ENCODE data around the gene MCU.
"Not testable (repeated sequence)": the region's sequence is repeated elsewhere in the genome, so short reads cannot be mapped to it uniquely, and the experiment has no call there.

Gene MCU, protein sequence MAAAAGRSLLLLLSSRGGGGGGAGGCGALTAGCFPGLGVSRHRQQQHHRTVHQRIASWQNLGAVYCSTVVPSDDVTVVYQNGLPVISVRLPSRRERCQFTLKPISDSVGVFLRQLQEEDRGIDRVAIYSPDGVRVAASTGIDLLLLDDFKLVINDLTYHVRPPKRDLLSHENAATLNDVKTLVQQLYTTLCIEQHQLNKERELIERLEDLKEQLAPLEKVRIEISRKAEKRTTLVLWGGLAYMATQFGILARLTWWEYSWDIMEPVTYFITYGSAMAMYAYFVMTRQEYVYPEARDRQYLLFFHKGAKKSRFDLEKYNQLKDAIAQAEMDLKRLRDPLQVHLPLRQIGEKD

DNA sequence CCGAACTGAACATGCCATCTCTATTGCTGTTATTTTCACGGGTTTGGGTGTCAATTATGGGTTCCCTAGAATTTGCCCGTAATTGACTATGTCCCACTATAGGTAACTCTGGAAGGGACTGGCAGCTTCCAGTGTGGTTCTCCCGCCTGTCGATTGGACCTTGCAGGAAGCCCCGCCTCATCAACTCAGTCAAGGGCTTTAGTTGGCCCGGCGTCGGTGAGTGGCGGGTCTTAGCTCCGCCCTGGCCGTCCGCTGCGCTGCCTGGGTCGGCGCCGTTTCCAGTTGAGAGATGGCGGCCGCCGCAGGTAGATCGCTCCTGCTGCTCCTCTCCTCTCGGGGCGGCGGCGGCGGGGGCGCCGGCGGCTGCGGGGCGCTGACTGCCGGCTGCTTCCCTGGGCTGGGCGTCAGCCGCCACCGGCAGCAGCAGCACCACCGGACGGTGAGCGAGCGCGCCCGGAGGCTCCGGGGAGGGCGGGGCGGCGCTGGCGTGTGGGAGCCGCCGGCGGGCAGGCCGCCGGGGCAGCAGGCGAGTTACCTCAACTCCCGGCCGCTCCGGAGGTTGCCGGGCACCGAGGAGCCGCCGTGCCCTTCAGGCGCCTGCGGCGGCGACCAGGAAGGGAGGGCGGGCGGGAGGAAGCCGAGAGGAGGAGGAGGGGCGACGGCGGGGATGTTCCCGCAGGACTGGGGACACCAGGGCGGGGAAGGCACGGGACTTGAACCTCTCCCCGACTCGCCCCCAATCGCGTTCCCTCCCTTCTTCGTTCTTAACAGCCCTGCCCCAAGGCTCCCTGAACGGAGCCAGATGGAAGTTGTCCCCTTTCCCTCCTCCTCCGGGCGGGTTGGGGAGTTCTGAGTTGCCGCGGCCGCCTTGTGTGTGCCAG lies at the start of gene MCU:
MCU (plus strand) TSS at position 281 of the 881 bp plus-strand sequence; CDS start at position 290, 9 bp downstream.
- DNase-seq (ENCODE audit: low read depth in 2 of 2): peak; percentile 79 to 81

DNA sequence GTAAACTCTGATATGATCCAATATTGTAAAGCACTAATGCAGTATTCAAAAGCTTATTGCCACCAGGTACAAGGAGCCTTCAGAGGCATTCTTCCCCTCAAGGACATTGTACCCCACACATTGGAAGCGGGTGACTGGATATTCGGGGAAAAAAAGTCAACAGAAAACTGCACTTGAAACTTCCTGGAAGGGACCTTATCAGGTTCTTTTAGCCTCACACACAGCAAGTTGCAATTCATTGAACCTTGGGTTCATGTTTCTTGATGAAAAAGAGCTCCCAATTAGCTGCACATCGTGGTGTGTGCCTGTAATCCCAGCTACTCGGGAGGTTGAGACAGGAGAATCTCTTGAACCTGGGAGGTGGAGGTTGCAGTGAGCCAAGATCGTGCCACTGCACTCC lies 49.6 kb upstream of the MCU start:
- DNase-seq (ENCODE audit: low read depth in 2 of 2): no peak

DNA sequence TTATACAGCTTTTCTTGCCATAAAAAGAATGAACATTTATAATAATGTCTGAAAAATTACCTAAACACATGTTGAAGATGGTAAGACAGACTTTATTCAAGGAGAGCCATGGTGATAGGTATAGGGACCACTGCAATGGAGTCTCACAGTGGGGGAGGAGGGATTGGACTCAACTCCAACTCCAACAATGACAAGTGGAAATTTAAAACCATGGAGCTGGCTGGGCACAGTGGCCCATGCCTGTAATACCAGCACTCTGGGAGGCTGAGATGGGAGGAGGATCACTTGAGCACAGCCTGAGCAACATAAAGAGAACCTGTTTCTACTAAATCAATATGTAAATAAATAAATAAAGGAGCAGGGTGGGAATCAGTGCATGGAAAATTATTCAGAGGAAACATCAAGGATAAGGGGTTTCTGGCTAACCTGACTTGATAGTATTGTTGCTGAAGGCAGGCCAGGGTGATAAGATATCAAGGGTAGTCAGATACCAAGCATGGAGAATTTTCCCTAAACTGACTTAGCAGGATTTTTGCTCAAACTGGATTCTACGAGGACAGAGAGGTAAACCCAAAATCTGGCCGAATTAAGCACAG lies 46.6 kb upstream of the MCU start:
- DNase-seq (ENCODE audit: low read depth in 2 of 2): no peak

DNA sequence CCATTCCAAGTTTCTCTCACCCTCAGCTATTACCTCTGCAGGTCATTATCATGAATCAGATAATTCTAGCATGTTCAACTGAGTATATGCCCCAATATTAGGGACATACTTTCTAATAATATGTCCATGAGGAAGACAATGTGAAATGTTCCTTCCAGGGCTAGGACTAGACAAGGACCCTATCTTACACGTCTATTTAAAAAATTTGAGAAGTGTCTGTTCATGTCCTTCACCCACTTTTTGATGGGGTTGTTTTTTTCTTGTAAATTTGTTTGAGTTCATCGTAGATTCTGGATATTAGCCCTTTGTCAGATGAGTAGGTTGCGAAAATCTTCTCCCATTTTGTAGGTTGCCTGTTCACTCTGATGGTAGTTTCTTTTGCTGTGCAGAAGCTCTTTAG lies 45.0 kb upstream of the MCU start:
- not testable (repeated sequence) for DNase-seq (ENCODE audit: low read depth in 2 of 2)

DNA sequence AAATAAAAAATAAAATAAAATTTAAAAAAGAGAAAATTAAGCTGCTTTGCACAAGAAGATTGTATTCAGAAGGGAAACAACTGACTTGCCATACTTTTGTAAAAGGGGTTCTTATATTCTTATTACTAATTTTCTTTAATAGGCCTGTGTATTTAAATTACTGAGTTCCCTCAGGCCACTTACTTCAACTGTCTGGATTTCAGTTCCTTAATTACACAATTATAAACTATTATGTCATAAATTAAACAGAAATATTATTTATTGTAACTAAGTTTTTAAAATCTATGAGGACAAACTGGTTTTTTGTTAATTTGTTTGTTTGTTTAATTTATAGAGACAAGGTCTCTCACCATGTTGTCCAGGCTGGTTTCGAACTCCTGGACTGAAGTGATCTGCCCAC lies 43.6 kb upstream of the MCU start:
- no peak for DNase-seq (ENCODE audit: low read depth in 2 of 2)

DNA sequence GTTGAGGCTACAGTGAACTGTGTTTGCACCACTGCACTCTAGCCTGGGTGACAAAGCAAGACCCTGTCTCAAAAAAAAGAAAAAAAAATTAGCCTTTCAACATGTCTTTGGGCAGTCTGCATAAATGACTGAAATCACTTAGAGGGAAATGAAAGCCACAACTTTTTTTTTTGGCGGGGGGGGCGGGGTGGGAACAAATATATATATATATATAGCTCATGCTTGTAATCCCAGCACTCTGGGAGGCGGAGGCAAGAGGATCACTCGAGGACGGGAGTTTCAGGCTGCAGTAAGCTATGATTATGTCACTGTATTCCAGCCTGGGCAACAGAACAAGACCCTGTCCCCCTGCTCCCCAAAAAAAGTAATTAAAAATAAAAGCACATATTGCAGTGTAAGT lies 42.7 kb upstream of the MCU start:
- no peak for DNase-seq (ENCODE audit: low read depth in 2 of 2)

DNA sequence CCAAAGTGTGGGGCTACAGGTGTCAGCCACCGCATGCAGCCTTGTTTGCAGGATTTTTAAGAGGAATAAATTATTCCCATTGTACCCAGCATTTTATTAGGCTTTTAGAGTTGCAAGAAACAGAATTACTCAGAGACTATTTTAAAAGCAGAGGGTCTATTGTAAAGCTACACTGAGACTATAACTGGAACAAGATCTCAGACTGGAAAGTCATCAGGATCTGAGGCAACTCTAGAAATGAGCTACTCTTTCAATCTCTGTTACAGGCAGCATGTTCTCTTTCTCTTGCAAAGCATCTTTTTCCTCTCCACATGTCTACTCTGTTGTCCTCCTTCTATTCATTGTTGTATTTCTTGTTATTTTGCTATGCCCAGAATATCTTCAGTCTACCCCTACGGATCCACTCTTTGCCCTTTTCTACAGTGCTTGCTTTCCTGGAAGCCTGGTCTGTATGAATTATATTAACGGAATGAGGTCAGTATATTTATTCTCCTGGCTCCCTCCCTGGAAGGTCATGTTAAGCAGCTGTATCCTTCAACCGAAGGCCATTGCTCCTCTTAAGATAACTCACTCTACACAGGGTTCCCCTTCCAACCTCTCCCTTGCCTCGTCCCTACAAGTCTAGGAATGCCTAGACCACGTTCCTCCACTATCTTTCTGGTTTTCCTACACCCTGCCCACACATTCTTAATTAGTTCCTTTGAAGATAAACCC lies 38.4 kb upstream of the MCU start:
- no peak for DNase-seq (ENCODE audit: low read depth in 2 of 2)

DNA sequence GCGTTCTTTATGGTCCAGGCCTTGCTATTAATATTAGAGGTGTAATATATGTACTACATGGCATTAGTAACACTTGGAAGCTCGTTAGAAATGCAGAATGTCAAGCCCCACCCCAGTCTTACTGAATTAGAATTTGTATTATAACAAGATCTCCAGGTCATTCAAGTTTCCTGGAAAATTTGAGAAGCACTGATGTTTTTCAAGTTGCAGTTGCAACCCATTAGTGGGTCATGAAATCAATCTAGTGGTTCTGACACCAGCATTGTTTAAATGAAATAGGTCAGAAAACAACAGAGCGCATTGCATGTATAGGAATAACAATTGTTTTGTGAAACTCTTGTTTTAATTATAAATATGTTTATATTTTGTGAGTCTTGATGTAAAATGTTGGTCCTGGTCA lies 37.2 kb upstream of the MCU start:
- no peak for DNase-seq (ENCODE audit: low read depth in 2 of 2)

DNA sequence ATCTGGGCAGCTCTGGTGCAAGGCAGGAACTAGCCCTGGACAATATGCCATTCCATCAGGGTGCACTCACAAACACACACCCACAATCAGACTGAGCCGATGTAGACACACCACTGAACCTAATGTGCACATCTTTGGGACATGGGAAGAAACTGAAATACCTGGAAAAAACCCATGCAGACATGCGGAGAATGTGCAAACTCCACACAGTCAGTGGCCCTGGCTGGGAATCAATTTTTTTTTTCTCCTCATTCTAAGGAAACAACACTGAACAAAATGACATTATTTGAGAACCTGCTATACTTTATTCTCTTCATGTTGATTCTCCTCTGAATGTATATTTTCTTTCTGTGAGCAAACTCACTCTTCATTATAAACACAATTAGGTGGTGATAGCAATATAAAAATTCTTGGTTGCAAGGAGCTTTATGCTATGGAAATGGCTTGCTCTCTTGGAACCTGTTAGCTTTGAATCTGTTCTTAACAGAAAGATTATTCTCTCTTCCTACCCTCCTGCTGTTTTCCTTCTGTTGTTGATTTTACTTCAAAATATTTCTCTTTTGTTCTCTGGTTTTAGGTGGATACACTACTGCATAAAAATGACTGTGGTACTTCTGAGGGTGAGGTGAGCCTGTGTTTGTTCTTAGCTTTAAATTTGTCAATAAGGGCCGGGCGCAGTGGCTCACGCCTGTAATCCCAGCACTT lies 33.1 kb upstream of the MCU start:
- no peak for DNase-seq (ENCODE audit: low read depth in 2 of 2)

DNA sequence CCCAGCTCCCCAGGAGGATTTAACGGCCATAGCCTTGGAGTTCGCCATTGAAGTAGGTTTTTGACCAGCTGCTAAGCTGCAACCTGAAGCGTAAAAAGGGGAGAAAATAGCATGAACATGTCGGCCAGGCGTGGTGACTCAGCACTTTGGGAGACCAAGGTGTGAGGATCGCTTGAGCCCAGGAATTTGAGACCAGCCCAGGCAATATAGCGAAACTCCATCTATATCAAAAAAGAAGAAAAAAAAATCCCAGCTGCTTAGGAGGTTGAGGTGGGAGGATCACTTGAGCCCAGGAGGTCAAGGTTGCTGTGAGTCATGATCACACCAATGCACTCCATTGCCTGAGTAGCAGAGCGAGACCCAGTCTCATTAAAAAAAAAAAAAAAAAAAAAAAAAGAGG lies 32.2 kb upstream of the MCU start:
- no peak for DNase-seq (ENCODE audit: low read depth in 2 of 2)

DNA sequence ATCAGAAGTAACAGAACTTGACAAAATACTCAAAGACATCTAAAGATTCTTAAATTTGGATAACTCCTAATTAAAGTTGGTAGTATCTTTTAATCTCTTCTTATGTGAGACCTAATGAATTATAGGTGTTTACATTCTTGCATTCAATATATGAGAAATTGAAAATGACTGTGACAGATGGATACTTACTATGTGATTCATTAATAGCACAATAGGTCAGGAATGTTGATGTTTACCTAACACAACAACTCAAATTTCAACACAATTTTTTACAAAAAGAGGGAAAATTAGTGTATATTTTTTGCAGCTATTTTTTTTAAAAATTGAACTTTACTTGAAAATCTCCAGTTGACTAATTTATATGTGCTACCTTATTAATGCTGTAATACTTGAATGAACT lies 31.7 kb upstream of the MCU start:
- no peak for DNase-seq (ENCODE audit: low read depth in 2 of 2)

DNA sequence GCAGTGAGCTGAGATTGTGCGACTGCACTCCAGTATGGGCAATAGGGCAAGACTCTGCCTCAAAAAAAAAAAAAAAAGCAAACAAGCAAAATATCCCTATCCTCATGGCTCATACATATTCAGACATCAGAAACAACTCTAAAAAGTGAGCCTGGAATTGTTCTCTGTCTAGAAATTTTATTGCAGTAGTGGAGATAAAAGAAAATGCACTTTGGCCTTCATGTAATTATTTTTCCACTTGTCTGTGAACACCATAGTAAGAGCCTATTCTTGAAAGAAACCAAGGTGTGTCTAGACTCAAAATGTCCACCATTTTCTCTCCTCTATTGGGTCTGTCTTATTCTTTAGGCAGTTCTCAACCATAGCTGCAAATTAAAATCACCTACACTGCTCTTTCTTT lies 30.5 kb upstream of the MCU start:
- no peak for DNase-seq (ENCODE audit: low read depth in 2 of 2)

DNA sequence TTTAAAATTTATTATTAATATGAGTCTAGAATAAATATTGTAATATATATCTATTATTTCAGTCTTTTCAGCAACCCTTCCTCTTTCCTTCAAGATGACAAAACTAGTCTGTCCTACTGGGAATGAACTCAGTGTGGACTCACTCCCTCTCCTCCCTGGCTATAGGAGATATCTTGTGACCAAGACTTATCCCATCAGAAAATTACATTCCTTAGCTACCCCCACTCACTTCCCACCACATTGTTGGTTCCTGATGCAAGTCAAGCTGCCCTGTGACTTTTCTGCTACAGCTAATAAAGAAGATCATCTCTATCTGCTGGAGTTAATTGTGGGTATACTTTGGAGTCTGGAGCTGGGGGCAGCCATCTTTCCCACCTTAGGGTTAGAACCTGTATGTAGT lies 28.0 kb upstream of the MCU start:
- no peak for DNase-seq (ENCODE audit: low read depth in 2 of 2)

DNA sequence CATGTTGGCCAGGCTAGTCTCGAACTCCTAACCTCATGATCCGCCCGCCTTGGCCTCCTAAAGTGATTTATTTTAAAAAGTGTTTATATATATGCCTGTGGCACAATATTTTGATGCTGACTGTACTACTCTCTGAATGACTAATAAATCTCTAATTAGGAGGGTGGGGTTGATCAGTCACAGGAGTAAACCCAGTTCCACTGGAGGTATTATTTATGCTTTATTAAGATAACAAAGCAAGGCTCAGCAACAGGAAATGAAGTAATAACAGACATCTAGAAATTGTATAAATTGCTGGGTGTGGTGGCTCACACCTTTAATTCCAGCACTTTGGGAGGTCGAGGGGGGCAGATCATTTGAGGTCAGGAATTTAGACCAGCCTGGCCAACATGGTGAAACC lies 26.0 kb upstream of the MCU start:
- no peak for DNase-seq (ENCODE audit: low read depth in 2 of 2)

DNA sequence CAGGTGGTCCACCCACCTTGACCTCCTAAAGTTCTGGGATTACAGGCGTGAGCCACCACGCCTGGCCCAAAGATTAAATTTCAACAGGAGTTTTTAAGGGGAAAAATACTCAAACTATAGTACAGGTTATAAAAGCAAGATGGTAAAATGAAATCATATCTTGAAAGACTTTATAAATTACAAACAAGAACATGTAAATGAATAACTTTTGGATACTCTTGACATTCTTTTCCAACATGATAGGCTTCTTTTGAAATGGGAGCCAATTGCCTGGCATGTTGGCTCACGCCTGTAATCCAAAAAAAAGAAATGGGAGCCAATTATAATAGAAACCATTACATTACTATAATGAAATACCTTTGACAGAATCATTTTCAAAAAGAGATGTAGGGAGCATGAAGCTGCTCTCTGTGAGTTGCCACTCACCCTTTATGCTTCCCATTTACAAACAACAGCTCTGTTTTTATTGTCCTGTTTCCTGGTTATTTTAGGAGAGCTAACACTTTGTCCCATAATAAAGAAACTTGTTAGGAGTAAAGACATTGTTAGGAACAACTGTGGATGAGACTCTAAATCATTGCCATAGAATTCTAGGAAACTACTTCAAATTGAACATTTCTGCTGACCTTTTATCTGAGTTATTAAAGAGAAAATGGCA lies 24.6 kb upstream of the MCU start:
- DNase-seq (ENCODE audit: low read depth in 2 of 2): no peak

DNA sequence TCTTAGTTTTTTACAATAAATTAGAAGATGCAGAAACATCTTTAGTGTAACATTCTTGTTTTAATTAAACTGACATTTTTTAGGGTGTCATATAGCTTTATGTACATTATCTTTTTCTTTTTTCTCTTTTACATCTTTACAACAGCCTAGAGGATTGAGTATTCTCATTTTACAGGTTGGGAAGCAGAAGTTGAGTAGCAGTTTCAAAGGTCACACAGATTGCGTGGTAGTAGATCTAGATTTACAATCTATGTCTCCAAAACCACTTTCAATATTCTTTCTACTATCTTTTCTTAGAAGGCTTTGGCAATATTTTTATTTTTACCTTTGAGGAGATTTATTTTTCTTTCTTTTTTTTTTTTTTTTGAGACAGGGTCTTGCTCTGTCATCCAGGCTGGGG lies 18.7 kb upstream of the MCU start:
- no peak for DNase-seq (ENCODE audit: low read depth in 2 of 2)

DNA sequence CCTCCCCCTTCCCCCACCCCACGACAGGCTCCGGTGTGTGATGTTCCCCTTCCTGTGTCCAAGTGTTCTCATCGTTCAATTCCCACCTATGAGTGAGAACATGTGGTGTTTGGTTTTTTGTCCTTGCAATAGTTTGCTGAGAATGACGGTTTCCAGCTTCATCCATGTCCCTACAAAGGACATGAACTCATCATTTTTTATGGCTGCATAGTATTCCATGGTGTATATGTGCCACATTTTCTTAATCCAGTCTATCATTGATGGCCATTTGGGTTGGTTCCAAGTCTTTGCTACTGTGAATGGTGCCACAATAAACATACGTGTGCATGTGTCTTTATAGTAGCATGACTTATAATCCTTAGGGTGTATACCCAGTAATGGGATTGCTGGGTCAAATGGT lies 17.8 kb upstream of the MCU start:
- DNase-seq (ENCODE audit: low read depth in 2 of 2): not testable (repeated sequence)

DNA sequence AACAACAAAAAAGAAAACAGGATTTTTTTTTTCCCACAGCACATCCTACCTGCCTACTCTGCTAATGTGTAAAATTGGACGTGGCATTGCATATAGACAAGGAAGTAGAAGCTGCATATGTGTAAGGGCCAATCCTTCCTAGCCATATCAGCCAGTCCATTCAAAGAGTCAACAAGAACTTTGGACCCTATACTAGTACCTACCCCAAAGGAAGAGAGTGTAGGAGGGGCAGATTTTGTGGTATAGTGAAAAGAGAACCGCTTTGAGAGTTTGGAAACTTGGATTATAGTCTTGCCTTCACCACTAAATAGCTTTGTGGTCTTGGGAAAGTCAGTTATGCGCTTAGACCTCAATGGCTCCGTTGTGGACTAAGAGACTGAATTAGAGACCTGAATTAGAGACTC lies 12.1 kb upstream of the MCU start:
- DNase-seq (ENCODE audit: low read depth in 2 of 2): no peak

DNA sequence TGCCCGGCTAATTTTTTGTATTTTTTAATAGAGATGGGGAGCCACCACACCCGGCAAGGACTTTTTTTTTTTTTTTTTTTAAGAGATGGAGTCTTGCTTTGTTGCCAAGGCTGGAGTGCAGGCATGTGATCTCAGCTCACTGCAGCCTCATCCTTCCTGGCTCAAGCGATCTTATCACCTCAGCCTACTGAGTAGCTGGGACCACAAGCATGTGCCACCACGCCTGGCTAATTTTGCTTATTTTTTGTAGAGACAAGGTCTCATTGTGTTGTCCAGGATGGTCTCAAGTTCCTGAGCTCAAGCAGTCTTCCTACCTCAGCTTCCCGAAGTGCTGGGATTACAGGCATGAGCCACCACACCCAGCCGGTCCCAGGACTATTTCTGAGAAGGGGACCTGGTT lies 9.3 kb upstream of the MCU start:
- no peak for DNase-seq (ENCODE audit: low read depth in 2 of 2)

DNA sequence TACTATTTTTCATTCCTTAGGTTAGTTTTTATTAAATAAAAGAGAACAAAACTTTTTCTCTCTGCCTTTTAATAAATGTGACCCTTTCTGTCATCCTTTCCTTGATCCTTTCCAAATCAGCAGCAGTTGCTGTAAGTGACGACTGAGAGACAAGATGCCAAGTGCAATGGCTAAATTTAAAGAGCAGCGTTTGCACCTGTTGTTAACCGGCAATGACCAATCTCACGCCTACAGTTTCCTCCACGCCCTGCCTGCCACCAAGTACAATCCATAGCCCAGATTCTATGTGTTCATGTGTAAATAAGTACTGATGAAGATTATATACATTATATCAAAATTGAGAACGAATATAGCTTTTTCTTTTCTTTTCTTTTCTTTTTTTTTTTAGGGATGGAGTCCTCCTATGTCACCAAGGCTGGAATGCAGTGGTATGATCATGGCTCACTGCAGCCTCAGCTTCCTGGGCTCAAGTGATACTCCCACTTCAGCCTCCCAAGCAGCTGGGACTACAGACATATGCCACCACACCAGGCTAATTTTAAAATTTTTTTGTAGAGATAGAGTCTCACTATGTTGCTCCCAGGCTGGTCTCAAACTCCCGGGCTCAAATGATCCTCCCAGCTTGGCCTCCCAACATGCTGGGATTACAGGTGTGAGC lies 6.5 kb upstream of the MCU start:
- DNase-seq (ENCODE audit: low read depth in 2 of 2): no peak
